GM10266 (cell line): Measurements from ENCODE around the gene KYAT1.

ENCODE experiments used
- DNase-seq: peaks from one replicate; pipeline ENCODE4 v3.0.0; 2012; ENCODE audit errors: extremely low spot score
- TF ChIP-seq, protein P1 (sequence below): IDR thresholded peaks from 2 replicates; pipeline ENCODE4 v1.5.1; 2012; ENCODE audit warnings: mild to moderate bottlenecking, low read depth; ENCODE audit not compliant: control insufficient read depth, insufficient read depth; ENCODE audit errors: missing control alignments

The KYAT1 gene

DNA sequence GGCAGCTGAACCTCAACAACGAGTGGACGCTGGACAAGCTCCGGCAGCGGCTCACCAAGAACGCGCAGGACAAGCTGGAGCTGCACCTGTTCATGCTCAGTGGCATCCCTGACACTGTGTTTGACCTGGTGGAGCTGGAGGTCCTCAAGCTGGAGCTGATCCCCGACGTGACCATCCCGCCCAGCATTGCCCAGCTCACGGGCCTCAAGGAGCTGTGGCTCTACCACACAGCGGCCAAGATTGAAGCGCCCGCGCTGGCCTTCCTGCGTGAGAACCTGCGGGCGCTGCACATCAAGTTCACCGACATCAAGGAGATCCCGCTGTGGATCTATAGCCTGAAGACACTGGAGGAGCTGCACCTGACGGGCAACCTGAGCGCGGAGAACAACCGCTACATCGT is 26.6 kb upstream of the KYAT1 start:
- TF ChIP-seq, protein P1, sequence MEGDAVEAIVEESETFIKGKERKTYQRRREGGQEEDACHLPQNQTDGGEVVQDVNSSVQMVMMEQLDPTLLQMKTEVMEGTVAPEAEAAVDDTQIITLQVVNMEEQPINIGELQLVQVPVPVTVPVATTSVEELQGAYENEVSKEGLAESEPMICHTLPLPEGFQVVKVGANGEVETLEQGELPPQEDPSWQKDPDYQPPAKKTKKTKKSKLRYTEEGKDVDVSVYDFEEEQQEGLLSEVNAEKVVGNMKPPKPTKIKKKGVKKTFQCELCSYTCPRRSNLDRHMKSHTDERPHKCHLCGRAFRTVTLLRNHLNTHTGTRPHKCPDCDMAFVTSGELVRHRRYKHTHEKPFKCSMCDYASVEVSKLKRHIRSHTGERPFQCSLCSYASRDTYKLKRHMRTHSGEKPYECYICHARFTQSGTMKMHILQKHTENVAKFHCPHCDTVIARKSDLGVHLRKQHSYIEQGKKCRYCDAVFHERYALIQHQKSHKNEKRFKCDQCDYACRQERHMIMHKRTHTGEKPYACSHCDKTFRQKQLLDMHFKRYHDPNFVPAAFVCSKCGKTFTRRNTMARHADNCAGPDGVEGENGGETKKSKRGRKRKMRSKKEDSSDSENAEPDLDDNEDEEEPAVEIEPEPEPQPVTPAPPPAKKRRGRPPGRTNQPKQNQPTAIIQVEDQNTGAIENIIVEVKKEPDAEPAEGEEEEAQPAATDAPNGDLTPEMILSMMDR = no peak

DNA sequence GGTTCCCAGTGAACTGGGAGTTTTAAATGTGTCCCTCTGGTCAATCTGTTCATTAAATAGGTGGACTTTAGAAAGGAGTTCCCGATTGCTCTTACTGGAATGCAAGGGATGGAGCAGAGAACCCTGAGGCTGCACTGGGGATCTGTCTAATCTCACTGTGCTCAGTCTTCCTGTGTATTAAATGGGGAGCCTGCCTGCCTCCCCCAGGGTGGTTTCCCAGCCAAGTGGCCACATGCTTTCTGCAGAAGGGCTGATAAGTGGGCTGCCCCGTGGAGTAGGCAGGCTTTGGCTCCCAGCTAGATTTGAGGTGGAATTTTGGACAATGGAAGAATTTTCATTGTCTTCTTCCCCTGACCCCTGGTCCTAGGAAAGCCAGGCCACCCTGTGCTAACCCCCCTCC is 25.0 kb upstream of the KYAT1 start:
- no peak for DNase-seq
- TF ChIP-seq, protein P1 = no peak

More for the DNA sequence above, 26.6 kb upstream of the KYAT1 start:
- no peak for DNase-seq

DNA sequence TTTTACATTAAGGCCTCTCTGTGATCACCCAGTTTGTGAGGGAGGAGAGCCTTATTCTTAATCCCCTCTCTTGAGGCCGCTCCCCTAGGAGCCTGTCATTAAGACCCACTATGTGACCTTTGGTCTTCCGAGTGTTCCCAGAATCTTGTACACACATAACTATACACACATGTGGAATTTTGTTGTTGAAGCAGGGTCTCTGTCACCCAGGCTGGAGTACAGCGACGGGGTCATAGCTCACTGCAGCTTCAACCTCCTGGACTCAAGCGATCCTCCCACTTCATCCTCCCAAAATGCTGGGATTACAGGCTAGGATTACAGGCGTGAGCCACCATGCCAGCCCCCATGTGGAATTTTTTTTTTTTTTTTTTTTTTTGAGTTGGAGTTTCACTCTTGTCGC is 24.2 kb upstream of the KYAT1 start:
- TF ChIP-seq, protein P1 = no peak
- no peak for DNase-seq

DNA sequence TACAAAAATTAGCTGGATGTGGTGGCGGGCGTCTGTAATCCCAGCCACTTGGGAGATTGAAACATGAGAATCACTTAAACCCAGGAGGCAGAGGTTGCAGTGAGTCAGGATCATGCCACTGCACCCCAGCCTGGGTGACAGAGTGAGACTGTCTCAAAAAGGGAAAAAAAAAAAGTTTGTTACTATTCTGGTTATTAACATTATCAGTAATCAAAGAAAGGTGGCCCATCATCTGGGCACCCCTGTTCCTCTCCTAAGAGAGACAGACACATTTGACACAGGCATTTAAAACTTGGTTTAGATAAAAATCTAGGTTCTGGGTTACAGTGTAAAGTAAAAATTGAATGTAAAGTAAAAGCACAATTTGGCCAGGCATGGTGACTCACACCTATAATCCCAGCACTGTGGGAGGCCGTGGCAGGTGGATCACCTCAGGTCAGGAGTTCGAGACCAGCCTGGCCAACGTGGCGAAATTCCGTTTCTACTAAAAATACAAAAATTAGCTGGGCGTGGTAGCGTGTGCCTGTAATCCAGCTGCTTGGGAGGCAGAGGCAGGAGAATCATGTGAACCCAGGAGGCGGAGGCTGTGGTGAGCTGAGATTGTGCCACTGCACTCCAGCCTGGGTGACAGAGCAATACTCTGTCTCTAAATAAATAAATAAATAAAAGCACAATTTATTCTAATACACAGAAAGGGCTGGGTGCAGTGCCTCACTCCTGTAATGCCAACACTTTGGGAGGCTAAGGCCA is 22.3 kb upstream of the KYAT1 start:
- no peak for DNase-seq
- TF ChIP-seq, protein P1 = no peak

DNA sequence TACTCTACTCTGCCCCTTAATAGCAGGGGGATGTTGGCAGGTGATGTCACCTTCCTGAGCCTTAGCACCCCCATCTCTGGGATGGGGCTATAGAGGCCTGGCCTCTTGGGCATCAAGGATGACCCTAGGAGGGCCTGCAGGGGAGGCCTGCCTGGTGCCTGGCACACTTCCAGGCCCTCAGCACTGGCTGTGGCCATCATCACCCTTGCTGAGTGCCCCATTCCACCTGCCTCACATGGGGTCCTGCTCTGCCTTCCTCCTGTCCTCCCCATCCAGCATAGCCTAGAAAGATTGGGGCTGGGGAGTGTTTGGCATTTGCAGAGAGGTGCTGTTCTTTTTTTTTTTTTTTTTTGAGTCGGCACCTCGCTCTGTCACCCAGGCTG is 21.3 kb upstream of the KYAT1 start:
- TF ChIP-seq, protein P1 = no peak
- no peak for DNase-seq

DNA sequence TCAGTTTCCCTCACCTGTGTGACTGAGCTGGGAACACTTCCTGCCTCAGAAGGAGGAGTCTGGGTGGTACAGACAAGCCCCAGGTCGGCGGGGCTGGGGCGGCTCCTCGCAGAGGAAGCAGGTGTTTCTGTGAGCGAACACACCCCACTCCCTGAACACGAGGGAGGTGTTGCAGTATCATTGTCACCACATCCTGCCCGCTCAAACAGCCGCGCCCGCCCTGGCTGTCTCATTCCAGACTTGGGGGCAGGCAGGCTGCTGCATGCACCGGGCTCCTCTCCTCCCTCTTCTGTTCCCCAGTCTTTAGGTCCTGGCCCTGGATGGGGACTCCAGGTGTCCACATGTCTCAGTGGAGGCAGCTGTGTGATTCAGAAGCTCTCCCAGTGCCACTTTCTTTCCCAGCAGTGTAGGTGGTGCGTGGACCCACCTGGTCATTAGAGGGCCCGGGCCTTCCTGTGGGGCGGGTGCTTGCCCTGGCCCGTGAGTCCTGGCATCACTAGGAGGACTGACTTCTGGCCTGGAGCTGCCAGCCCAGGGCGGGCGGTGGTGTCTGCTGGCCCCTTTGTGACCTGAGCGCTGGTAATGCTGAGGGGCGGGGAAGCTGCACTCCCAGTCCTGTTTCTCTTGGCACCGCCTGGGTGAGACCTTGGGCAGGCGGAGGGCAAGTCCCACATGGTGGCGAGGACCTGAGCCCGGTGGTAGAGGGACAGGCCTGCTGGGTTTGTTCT is 20.8 kb upstream of the KYAT1 start:
- peak; percentile 78 for DNase-seq
- TF ChIP-seq, protein P1 = no peak

DNA sequence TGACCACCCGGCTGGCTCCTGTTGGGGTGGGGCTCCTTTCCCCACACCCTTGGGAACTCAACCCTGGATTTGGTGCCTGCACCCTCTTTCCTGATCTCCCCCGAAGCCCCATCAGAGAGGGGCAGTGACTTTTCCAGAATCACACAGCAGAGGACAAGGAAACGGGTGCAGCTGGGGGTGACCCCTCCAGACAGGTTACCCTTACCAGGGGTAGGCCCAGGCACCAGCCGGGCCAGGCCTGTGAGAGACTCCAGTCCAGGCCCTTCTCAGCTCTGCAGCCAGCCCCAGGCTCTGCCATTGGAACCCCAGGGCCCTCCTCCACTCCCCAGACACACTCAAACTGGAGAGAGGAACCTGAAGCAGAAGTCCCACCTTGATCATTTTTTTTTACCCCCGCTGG is 20.1 kb upstream of the KYAT1 start:
- no peak for DNase-seq
- TF ChIP-seq, protein P1 = no peak
